Thoracic aorta (tissue), 2 donors: ENCODE measurements around the gene PHF21A. TPM values are rescaled to one million over a fixed set of nuclear protein-coding genes. Genes with fewer than 3 reads are reported as not detected.

Experiments used
- ATAC-seq: fragments of 150-250 bp; one replicate; pipeline ENCODE4 v1.8.0; 2017; ENCODE audit warnings: low read depth; ENCODE audit not compliant: insufficient number of reproducible peaks, low FRiP score
- DNase-seq: peaks from one replicate; pipeline ENCODE4 v3.0.0-alpha.2; 2020; ENCODE audit warnings: low spot score
- H3K27ac ChIP-seq, 2 donors: fragments of 200-600 bp; sonication (generic); 1 replicate in 1 of 2; 2 replicates in 1 of 2; pipeline ENCODE4 v1.5.1; 2016; ENCODE audit warnings: mild to moderate bottlenecking in 2 of 2, moderate library complexity in 2 of 2
- H3K27me3 ChIP-seq: fragments of 200-600 bp; sonication (generic); replicated peaks from 2 replicates; pipeline ENCODE4 v1.6.0; 2016; ENCODE audit warnings: mild to moderate bottlenecking; ENCODE audit not compliant: insufficient read depth
- H3K36me3 ChIP-seq: fragments of 200-600 bp; sonication (generic); one replicate; pipeline ENCODE4 v1.5.1; 2016
- H3K4me1 ChIP-seq, 2 donors: fragments of 200-600 bp; sonication (generic); 1 replicate in 1 of 2; 2 replicates in 1 of 2; pipeline versions ENCODE4 v1.5.1 to v1.6.0; 2016; ENCODE audit warnings: low read depth in 2 of 2, mild to moderate bottlenecking in 1 of 2; ENCODE audit not compliant: control insufficient read depth in 1 of 2
- H3K4me3 ChIP-seq: fragments of 200-600 bp; sonication (generic); 2 replicates; pipeline ENCODE4 v1.5.1; 2016; ENCODE audit warnings: mild to moderate bottlenecking
- H3K9me3 ChIP-seq: fragments of 200-600 bp; sonication (generic); 2 replicates; pipeline ENCODE4 v1.5.1; 2016
- CTCF ChIP-seq: fragments of 200-600 bp; sonication (generic); IDR thresholded peaks from one replicate; pipeline ENCODE4 v1.5.1; 2019; ENCODE audit warnings: antibody characterized with exemption
- total RNA-seq, 2 donors: library from RNA; depleted of rRNA; stranded (reverse); fragments of >200 nt; gene quantifications; one replicate each; pipeline versions ENCODE4 v1.1.0 to v1.2.3, GENCODE V29; 2016

The PHF21A gene
- total RNA-seq, 2 donors from 2014 or later, result 62.3 to 104 TPM

GRCh38 chr11:46047520-46047919 is 73.7 kb downstream of the PHF21A start:
- TF ChIP-seq CTCF, result no peak
- H3K27me3 ChIP-seq, result no peaks in the 10 kb centered on the region
- H3K27ac ChIP-seq, result no peak overlapping the region
- no peak overlapping the region for H3K4me3 ChIP-seq
- H3K36me3 ChIP-seq, result no peaks in the 10 kb centered on the region
- peaks cover 11 to 22% of the 10 kb centered on the region in 2 donors for H3K4me1 ChIP-seq
- ATAC-seq, result no peak
- DNase-seq, result no peak
- no peaks in the 10 kb centered on the region for H3K9me3 ChIP-seq

DNA sequence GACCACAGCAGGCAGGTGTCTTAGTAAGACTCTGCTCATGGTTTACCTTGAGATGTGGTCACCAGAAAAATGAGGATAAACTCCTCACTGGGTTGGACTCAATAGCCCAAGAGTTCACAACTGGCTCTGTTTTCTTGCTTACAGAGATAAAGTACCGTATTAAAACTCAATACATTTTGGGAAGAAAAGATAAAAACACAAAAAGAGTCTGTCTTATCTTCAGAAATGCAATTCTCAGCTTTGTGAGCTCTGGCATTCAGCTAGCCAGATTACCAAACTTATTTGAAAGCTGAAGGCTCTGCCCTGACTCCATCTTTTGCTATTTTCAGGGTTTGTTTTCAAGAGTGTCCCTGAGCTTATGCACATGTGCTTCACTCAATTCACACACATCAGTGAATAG is 75.4 kb downstream of the PHF21A start:
- no peak for TF ChIP-seq CTCF
- no peaks in the 10 kb centered on the region for H3K27me3 ChIP-seq
- no peak for ATAC-seq

DNA sequence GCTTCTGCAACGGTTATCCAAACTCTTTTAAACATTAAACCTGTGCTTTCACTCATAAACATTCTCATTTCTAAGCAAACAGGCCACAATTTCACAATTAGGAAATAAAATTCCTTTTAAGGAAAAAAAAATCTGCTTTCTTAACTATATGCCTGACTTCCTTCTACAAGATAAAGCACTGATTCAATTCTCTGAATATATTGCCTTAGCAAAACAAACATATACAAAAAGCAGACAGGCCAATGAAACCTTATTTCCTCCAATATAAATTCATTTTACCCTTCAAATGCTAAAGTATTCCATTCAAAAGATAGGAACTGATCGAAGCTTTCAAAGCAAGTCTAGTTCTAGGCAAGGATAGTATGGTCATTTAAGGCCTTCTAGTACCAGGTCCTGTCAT is 76.7 kb downstream of the PHF21A start:
- H3K4me3 ChIP-seq, result no peak overlapping the region
- no peak for TF ChIP-seq CTCF
- ATAC-seq (no peak), DNase-seq (no peak)
- H3K9me3 ChIP-seq, result no peaks in the 10 kb centered on the region
- no peak overlapping the region for H3K27ac ChIP-seq
- no peaks in the 10 kb centered on the region for H3K27me3 ChIP-seq
- peaks cover 8 to 14% of the 10 kb centered on the region in 2 donors for H3K4me1 ChIP-seq
- H3K36me3 ChIP-seq, result no peaks in the 10 kb centered on the region

More for the DNA sequence above, 75.4 kb downstream of the PHF21A start:
- DNase-seq, result no peak
- Histone ChIP-seq H3K4me1 (peaks cover 11 to 14% of the 10 kb centered on the region in 2 donors), H3K36me3 (no peaks in the 10 kb centered on the region), H3K27ac (no peak overlapping the region), H3K4me3 (no peak overlapping the region), H3K9me3 (no peaks in the 10 kb centered on the region)

- Histone ChIP-seq H3K4me1 (peaks cover 8 to 28% of the 10 kb centered on the region in 2 donors), H3K27me3 (no peaks in the 10 kb centered on the region), H3K36me3 (no peaks in the 10 kb centered on the region), H3K27ac (no peak overlapping the region), H3K4me3 (no peak overlapping the region), H3K9me3 (no peaks in the 10 kb centered on the region)
- DNase-seq (no peak), ATAC-seq (no peak)
- TF ChIP-seq CTCF, result no peak
These were observed 81.3 kb downstream of the PHF21A start for GRCh38 chr11:46039990-46040389.

GRCh38 chr11:46038529-46038928 is 82.7 kb downstream of the PHF21A start:
- Histone ChIP-seq H3K27ac (no peak overlapping the region), H3K9me3 (no peaks in the 10 kb centered on the region), H3K27me3 (no peaks in the 10 kb centered on the region), H3K36me3 (no peaks in the 10 kb centered on the region), H3K4me3 (no peak overlapping the region), H3K4me1 (peaks cover 12 to 28% of the 10 kb centered on the region in 2 donors)
- DNase-seq (no peak), ATAC-seq (no peak)
- TF ChIP-seq CTCF, result no peak
